Stimulated activated CD4-positive, alpha-beta T cell treated with anti-CD3 and anti-CD28 coated beads, Interleukin-4, amount 100 ng/mL, for 1 hour (primary cell): Measurements from ENCODE around the gene ACTN1.

ENCODE experiments used
- DNase-seq: peaks from one replicate; pipeline ENCODE4 v3.0.0-alpha.2; 2020

ACTN1 gene

DNA sequence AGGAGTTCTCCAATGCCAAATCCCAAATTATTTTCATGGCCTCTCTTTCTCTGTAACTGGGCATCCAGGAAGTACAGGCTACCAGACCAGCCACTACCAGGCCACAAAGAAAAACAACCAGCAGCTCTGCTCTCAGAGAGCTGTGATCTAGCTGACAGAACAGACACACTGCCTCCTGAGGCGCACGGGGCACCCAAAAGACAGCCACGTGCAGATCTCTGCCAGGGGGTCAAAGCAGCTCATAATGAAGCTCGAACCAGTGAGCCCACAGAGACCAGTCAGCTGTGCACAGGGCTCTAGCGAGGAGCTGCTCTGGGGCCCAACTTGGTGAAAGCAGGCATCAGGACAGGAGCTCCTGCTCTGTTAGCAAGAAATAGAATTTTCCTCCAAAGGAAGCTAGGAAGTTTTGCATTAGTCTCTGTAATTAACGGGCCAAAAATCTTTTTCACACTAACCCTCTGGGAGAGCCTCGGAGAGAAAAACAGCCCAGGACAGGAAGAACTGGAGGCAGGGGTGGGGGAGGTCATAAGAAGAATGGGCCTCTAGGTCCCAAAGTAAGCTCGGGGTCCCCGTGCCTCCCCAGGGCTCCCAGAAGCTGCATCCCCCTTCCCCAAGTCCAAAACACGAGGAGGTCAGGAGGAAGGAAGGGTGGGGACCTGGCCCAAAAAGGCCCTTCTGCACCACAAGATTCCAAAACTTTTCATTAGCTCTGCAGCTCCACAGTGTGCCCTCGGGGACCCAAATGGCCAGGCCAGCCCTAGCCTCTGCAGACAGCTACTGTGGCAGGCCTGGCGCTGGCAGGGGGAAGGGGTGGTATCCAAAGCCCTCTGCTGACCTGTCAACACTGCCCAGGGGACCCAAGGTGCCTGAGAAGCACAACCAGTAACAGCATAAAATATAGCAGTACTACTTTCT is 30.2 kb downstream of the ACTN1 start:
- no peak for DNase-seq

DNA sequence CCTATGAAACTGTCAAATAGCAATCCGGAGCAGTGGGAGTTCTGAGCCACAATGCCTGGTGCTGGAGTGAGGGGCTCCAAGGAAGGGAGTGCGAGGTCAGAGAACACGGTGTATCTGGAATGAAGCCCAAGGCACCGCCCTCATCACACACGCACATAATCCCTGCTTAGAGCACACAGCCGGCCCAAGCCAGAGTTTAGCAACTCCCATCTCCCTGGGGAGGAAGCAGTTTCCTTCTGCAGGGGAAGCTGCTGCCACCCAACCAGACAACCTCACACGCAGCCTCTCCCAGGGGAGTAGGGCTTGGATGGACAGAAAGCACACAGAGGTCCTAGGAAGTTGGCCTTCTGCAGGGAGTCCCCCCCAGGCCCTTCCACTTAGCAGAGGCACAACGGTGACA is 31.3 kb downstream of the ACTN1 start:
- DNase-seq: no peak

DNA sequence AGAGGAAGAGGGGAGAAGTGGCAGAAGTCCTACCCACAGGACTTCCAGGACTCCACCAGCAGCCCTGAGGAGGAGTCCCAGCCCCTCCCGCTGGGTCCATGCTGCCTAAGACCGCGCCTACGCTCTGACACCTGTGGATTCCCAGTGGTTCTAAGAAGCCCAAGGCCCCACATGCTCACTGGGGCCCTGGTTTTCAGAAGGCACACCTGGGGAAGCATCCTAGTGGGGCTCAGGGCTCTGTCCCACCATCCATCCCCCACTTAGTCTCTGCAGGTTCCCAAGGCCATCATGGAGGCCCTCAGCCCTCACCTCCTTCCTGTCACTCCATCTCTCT is 32.6 kb downstream of the ACTN1 start:
- DNase-seq: no peak

DNA sequence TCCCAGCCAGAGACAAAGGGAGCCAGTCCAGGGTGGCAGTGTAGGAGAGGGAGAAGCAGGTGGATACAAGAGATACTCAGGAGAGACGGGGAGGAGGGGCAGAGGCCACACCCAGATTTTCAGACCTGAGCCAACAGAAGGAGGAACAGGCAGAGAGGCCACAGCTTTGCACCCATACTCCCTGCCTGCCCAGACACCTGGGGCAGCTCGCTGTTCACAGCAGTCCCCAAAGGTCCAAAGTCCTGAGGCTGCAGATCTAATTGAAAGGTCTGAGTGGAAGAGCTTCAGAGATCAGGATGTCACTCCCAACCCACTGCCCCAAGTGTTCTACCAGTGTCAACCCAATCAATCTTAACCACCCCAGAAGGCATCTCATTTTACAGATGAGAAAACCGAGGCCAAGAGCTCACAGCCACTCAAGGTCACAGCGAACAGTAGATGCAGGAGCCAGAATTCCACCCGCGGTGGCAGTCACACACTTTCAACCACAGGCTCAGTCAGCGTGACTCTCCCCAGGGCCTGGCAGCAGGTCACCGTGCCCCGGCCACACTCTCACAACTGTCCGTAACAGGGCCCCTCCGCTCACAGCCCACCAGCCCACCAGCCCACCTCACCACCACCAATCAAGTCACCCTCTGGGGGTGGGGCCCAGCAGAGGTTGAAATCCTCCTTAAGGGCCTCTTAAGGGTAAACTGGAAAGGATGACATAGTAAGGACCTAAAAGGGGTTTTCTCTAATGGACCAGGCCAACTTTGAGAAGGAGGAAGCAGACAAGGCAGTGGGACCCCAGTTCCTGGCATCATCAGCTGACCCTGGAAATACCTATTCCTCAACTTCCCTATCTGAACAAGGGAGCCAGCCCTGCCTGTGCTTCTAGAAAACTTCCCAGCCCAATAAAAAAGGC is 33.3 kb downstream of the ACTN1 start:
- no peak for DNase-seq

DNA sequence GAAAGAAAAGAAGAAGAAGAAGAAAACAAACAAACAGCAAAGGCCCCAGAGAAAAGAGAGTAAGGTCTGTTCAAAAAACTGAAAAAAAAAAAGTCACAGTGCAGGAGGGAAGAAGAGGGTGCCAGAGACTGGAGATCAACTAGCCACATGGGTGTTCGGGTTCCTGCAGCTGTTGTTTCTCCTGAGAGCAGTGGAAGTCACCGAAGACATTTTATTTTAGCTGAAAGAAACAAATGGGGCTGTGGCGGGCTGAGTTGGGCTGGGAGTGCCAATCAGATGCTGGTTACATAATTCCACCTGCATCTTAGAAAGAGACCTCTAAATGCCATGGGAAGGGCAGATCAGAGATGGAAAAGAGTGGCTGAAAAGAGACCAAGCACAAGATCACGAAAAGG is 33.9 kb downstream of the ACTN1 start:
- no peak for DNase-seq

DNA sequence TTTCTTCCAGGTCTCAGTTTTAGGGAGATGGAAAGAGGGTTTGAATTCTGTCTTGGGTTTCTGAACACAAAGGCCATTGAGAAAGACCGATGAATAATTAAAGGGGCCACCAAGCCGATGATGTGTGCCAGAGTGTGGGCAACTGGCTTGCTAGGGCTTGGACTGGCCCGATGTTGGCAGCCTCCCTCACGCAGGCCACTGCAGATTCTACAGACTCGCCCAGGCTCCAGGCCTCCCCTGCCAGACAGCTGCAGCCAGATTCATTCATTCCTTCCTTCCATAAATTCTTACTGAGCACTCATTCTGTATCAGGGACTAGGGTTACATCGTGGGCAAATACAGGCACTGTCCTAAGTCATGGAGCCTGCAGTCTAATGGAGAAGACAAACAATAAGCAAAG is 34.9 kb downstream of the ACTN1 start:
- no peak for DNase-seq

DNA sequence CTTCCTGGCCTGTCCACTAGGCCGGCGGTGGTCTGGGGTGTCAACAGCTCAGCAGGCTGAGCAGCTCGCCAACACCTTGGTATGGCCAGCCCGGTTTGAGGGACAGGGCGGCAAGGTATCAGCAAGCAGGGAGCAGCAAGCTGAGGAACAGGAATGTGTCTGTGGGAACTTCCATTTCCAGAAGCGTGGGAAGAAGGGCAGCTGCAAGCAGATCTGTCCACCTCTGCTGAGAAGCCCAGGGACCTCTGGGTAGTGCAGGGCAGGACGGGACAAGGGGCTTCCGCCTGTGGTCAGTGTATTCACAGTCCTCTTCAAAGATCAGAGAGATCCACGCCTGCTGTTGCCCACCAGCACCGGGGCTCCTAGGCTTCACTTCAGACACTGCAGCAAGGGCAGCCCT is 36.0 kb downstream of the ACTN1 start:
- DNase-seq: no peak

DNA sequence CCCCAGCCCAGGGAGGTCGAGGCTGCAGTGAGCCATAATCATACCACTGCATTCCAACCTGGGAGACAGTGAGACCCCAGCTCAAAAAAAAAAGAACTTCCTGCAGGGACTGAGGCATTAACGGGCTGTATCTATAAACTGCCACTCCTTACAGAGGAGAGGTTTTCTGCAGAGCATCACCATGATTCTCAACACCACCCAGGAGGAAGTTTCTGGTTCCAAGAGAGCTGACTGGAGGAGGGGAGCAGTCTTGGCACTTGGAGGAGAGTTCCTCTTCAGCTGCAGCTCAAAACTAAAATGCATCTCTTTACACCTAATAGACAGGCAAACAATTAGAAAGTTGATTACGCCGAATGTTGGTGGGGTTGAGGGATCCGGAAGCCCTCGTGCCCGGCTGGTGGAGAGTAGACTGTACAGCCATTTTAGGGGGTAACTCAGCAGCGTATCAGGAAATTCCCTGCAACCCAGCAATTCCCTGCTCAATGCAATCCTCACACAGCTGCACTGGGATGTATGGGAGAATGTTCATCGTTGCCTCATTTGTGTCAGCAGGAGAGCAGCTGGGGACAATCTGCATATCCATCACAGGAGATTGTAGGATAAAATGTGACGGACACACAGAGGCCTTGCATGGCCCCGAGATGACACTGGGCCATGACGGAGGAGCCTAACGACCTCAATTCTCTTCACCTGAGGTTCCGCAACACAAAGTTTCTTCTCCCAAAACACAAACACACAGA is 36.6 kb downstream of the ACTN1 start:
- no peak for DNase-seq

DNA sequence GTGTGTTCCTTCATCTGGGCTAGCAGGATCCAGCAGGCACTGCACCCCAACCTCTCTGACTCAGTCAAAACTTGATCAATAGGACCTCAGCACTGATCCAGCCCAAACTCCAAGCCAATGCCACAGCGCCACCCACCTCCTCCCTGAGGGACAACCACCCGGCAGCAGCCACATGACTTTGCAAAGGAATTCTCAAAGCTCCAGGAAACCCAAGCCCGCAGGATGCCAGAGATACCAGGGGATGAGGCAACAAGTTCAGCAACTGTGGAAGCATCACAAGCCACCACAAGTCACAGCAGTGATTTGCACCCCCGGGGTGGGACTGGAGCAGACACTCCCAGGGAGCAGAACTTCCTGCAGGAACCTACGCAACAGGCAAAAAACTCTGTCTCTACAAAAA is 37.3 kb downstream of the ACTN1 start:
- DNase-seq: no peak

DNA sequence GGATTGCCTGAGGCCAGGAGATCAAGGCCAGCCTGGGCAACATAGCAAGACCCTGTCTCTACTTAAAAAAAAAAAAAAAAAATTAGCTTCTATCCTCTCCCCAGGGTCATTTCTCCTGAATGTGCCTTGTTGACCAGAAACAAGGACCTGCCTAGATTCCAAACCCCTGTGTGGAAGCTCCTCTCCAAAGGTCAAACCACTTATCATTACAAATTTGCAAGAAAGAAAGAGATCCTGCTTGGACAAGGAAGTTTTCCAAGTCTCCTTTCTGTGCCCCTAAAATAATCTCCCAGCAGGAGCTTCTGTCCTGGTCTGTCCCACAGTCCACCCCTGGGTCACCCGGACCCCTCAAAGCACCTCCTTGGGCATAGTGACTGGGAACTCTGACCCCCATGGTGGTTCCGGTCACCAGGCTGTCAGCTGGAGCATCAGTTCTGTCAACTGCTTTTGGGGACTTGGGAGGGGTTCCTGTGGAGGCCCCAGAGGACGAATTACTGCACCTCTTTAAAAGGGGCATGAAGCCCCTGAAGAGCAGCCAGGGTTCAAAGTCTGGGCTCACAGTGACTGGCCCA is 38.4 kb downstream of the ACTN1 start:
- no peak for DNase-seq

DNA sequence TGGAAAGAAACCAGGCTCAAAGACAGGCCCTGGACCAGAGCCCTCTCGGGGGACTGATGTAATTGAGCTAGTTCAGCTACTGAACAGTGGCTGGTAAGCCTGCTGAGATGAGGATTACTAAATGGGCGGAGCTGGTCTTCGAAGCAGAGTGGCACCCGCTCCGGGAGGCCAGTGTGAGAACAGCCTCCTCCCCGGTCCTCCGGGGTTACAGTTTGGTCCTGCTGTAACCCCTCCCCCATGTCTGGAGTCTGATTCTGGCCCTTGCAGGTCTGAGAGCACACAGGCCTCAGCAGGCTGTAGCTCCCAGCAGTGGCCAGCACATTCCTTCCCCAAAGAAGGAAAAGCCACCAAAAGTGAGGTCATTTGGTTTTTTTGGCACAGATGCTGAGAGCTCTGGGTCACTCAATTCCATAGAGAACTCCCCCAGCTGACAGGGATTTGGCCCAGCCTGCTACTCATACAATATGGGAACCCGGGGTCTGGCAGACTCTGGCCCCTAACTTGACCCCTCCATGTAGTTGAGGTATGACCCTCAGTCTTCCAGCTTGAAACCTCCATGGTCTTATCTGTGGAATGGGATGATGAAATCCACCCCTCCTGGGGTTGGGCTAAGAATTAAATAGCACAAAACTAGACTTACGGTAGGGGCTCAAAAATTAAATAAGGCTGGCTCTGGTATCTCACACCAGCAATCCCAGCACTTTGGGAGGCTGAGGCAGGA is 39.0 kb downstream of the ACTN1 start:
- no peak for DNase-seq

DNA sequence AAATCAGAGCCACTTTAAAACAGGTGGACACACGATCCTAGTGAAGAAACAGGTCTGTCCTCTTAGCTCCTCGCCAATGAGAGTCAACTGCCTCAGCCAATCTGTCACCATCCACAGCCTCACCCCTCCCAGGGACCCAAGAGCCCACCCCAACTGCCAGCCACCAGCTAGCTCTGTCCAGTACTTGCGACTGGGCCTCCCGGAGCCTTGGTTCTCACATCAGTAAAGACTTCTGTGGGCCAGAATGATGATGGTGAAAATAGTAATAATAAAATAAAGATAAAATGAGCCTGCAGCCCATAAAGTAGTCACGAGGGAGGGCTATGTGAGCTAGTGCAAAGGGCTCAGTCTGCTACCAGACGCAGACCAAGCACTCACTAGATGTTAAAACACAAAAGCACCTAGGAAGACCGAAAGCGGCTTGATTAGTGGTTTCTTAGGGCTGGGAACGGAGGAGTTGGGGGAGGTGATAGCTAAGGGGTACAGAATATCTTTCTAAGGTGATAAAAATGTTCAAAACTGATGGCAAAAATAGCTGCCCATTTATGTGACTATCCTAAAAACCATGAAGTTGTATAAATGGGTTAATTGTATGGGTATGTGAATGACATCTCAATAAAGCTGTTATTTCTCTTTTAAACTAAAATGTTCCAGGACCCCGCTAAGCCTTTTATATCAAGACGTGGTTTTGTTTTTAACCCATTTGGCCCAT is 39.8 kb downstream of the ACTN1 start:
- DNase-seq: no peak

DNA sequence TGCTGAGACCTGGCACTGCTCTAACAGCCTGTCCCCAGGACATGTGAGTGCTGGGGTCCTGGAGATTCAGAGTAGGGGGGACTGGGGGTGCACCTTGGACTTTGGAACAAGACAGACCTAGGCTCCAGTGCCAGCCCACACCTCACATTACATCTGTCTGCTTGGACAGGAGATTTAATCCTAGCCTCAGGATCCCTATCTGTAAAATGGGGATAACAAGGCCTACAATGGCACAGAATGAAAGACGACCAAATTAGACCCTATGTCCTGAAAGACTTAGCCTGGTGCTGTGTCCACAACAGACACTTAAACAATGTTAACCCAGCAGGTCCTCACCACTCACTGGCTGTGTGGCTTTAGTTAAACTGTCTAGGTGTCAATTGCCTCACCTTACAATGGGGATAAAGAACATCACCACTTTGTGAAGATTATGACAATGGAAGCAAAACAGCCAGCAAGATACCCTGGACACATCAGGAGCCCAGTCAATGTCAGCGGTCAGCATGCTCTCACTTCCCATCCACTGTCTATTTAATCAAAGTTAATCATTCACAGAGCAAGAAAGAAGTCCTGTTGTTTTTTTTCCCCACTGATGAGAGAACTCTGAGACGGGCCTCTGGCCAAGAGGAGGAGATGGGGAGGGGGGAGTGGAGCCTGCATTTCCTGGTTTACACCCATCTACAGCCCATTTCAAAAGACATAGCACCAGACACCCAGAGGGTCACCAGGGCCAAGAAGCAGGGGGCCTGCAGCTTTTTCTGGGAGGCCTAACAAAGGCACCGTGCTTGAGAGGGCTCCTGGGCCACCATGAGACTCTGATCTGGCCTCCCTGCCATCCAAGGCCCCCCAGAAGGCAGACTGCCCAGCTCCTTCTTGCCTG is 40.6 kb downstream of the ACTN1 start:
- DNase-seq: no peak

DNA sequence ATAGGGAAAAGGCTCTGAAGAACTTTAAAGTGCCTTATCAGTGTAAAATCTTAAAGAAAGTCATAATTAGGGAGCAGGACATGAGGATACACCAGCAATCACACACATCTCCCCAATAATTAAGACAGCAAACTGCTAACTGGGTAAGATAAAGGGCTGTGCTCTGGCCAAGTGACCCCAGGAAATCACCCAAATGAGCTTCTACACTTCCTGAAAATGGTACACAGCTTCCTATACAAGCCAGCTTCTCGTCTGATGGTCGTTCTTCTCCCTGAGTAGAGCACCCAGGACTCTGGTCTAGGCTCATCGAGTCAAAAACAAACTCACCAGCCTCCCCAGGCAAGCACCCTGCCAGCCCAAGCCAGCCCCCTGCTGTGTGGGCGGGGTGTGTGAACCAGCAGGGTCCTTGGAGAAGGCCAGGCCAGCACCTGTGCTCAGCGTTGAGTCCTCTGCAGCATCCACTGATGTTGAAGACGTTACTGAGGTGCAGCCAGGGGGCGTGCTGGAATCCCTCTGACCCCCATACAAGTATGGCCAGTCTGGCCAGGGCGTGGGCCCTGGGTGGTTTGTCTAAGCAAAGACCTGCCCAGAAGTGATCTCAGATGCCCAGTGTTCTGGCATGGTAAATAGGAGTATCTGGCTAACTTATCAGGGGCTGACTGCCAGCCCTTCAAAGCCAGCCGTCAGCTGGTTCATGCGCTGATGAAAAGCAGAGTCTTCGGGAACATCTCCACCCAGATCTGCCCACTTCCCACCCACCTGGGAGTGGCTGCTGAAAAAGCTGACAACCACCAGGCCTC is 41.4 kb downstream of the ACTN1 start:
- DNase-seq: peak; percentile 16

DNA sequence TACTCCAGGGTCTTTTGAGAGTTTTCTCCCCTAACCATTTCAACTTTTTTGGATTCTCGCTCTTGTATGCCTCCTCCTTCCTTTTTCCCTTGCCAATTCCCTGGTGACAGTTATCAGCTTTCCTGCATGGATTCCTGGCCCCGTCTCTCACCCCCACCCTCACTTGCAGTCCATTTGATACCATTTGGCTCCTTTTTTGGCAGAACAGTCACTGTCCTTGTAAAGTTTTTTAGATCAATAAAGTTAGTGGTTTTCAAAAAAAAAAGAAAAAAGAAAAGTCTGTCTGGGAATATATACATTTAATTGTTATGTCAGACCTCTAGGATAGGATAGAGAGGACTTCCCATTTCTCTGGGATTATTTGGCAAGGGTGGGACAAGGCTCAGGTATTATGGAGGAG is 42.1 kb downstream of the ACTN1 start:
- DNase-seq: no peak

DNA sequence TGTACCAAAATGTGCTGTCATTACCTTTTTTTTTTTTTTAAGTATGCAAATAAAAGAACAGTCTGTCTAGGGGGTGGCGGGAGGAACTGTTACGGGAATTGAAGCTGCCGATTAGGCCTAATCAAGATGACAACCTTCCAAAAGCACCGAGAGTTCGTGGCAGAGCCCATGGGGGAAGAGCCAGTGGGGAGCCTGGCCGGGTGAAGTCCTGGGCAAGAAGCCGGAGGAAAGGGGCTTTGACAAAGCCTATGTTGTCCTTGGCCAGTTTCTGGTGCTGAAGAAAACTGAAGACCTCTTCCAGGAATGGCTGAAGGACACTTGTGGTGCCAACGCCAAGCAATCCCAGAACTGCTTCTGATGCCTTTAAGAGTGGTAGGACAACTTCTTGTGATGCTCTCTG is 42.6 kb downstream of the ACTN1 start:
- no peak for DNase-seq

DNA sequence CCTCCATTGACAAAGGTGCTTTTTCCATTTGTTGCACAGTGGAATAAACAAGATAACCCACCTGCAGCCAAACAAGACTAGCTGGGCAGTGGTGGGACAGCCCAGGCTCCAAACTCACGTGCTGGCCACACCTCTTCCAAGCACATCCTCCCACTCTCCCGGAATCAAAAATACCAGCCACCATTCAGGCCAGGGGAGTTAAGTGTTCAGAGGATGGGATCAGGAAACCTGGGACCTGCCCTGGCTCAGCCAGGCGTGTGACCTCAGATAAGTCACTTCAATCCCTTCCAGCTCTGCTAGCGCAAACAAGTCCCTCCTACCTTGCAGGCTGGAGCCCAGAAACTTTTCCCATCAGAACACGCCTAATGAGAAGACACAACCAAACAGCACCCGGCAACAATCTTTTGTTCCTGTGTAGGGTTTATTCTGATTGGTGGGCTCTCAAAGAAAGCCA is 43.3 kb downstream of the ACTN1 start:
- no peak for DNase-seq

DNA sequence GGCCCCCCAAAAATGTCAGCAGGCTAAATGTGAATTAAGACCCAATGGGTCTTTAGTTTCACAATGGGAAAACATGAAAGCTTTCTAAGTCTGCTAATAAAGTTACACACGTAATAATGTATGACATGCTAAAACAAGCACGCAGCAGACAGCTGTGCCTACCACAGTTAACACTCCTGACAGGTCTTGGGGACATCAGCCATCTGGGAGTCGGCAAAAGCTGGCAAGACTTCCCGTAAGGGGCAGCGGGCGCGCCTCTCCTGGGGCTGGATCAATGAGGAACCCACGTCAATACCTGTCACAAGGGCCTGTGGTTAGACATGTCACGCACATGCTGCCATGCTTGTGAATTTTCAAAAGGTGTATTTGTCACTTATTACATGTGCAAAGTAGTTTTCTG is 45.0 kb downstream of the ACTN1 start:
- DNase-seq: no peak

DNA sequence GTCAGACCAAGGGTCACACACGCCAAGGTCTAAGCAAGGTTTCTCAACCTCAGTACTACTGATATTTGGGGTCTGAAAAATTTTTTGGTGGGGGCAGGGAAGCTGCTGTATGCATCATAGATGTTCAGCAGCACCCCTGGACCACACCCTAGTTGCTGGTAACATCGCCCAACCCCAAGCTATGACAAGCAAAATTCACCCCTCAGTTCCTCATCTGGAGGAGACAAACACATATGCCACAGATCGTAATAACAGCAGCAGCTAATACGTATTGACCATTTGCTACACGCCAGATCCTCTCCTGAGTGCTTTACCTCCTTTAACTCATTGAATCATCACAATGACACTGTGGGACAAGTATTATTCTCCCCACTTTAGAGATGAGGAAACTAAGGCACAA is 46.4 kb downstream of the ACTN1 start:
- DNase-seq: no peak

DNA sequence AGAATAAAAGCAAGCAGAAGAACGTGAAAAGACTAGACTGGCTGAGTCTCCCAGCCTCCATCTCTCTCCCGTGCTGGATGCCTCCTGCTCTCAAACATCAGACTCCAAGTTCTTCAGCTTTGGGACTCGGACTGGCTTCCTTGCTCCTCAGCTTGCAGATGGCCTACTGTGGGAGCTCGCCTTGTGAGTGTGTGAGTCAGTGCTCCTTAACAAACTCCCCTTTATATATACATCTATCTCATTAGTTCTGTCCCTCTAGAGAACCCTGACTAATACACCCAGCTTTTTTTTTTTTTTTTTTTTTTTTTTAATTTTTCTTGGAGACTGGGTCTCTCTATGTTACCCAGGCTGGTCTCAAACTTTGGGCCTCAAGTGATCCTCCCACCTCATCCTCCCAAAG is 46.9 kb downstream of the ACTN1 start:
- no peak for DNase-seq
